Measurements from ENCODE around the gene MT1A. TPM values are rescaled to one million over a fixed set of nuclear protein-coding genes. Genes with fewer than 3 reads are reported as not detected.

The MT1A gene
- total RNA-seq: 5.7 and 6.9 TPM in 2 replicates

GRCh38 chr16:56637814-56638750, at the start of gene MT1A:
Gene MT1A, plus strand, starts transcription at chr16:56638666. Its CDS starts 73 bp downstream, at chr16:56638739.

GRCh38 chr16:56589141-56590039, 49.1 kb upstream of the MT1A start, which contains the start of gene MT3:
Gene MT3, plus strand, starts transcription at chr16:56589528. Its CDS starts 63 bp downstream, at chr16:56589591.

GRCh38 chr16:56608043-56608875, 30.2 kb upstream of the MT1A start, which contains the start of gene MT2A:
Gene MT2A, plus strand, starts transcription at chr16:56608584. Its CDS starts 72 bp downstream, at chr16:56608656.

GRCh38 chr16:56625140-56625942, 13.1 kb upstream of the MT1A start, which contains the start of gene MT1E:
Gene MT1E, plus strand, starts transcription at chr16:56625781. Its CDS starts 71 bp downstream, at chr16:56625852.

GRCh38 chr16:56632156-56632847, 6.2 kb upstream of the MT1A start, which contains the start of gene MT1M:
Gene MT1M, plus strand, starts transcription at chr16:56632659. Its CDS starts 73 bp downstream, at chr16:56632732.

GRCh38 chr16:56651586-56651985, 13.1 kb downstream of the MT1A start, which contains the start of gene MT1B:
Gene MT1B, plus strand, starts transcription at chr16:56651886. Its CDS starts 68 bp downstream, at chr16:56651954.

GRCh38 chr16:56657555-56658326, 19.3 kb downstream of the MT1A start, which contains the start of gene MT1F:
Gene MT1F, plus strand, starts transcription at chr16:56657959. Its CDS starts 100 bp downstream, at chr16:56658059.

GRCh38 chr16:56667581-56668571, 29.4 kb downstream of the MT1A start, which contains the start of gene MT1G:
Gene MT1G, minus strand, starts transcription at chr16:56668065. Its CDS starts 72 bp downstream, at chr16:56667993.

GRCh38 chr16:56669005-56669839, 30.8 kb downstream of the MT1A start, which contains the start of gene MT1H:
Gene MT1H, plus strand, starts transcription at chr16:56669814. Its CDS starts 71 bp downstream, at chr16:56669885.

GRCh38 chr16:56681939-56682702, 43.7 kb downstream of the MT1A start, which contains the start of gene MT1X:
Gene MT1X, plus strand, starts transcription at chr16:56682470. Its CDS starts 71 bp downstream, at chr16:56682541.

Other genes starting within 250 kb of the MT1A start
- gene AMFR, start 213.1 kb upstream of the MT1A start, total RNA-seq: 107 and 127 TPM in 2 replicates
- gene NUDT21, start 187.3 kb upstream of the MT1A start, total RNA-seq: 60.9 and 80.9 TPM in 2 replicates
- gene OGFOD1, start 187.1 kb upstream of the MT1A start, total RNA-seq: 40.3 and 78.2 TPM in 2 replicates
- gene BBS2, start 118.6 kb upstream of the MT1A start, total RNA-seq: 28.7 and 48.4 TPM in 2 replicates
- not detected in 2 replicates for gene MT4, start 73.6 kb upstream of the MT1A start, total RNA-seq
- 0.81 TPM in 1 of 2 replicates, not detected in the other for gene MT3, start 49.1 kb upstream of the MT1A start, total RNA-seq
- gene MT2A, start 30.1 kb upstream of the MT1A start, total RNA-seq: 54.9 and 221 TPM in 2 replicates
- gene MT1E, start 12.9 kb upstream of the MT1A start, total RNA-seq: 44.0 and 78.9 TPM in 2 replicates
- gene MT1M, start 6.0 kb upstream of the MT1A start, total RNA-seq: 0.18 and 0.32 TPM in 2 replicates
- not detected in 2 replicates for gene MT1B, start 13.2 kb downstream of the MT1A start, total RNA-seq
- 0.18 TPM in 1 of 2 replicates, not detected in the other for gene MT1F, start 19.3 kb downstream of the MT1A start, total RNA-seq
- not detected in 2 replicates for gene MT1G, start 29.4 kb downstream of the MT1A start, total RNA-seq
- not detected in 2 replicates for gene MT1H, start 31.1 kb downstream of the MT1A start, total RNA-seq
- gene MT1X, start 43.8 kb downstream of the MT1A start, total RNA-seq: 63.2 and 353 TPM in 2 replicates
- 45.7 and 46.0 TPM in 2 replicates for gene NUP93, start 91.5 kb downstream of the MT1A start, total RNA-seq
- not detected in 2 replicates for gene SLC12A3, start 226.5 kb downstream of the MT1A start, total RNA-seq